MV-4-11 (cell line): ENCODE measurements around the gene KRTAP2-2.
A peak's percentile ranks its signal among the peaks of the same experiment; 100 is the strongest.

ENCODE experiments used
- DNase-seq: peaks from one replicate; lab custom pipeline; 2025; lab: John Stamatoyannopoulos, UW

KRTAP2-2 gene

GRCh38 chr17:41020336-41020735, 34.7 kb downstream of the KRTAP2-2 start:
- DNase-seq = no peak

- no peak for DNase-seq
Observed at GRCh38 chr17:41019415-41019814, 35.6 kb downstream of the KRTAP2-2 start.

GRCh38 chr17:41018541-41018940, 36.5 kb downstream of the KRTAP2-2 start:
- peak; percentile 10 for DNase-seq

GRCh38 chr17:41016578-41017215, 38.3 kb downstream of the KRTAP2-2 start:
- DNase-seq = no peak

GRCh38 chr17:41015454-41015853, 39.6 kb downstream of the KRTAP2-2 start:
- no peak for DNase-seq

GRCh38 chr17:41013606-41014005, 41.4 kb downstream of the KRTAP2-2 start:
- DNase-seq = no peak

- DNase-seq = no peak
Observed at GRCh38 chr17:41013181-41013580, 41.8 kb downstream of the KRTAP2-2 start.

GRCh38 chr17:41012326-41013120, 42.5 kb downstream of the KRTAP2-2 start:
- DNase-seq = no peak

GRCh38 chr17:41010441-41010840, 44.6 kb downstream of the KRTAP2-2 start:
- no peak for DNase-seq

- no peak for DNase-seq
Observed at GRCh38 chr17:41009936-41010335, 45.1 kb downstream of the KRTAP2-2 start.

GRCh38 chr17:41009301-41009760, 45.7 kb downstream of the KRTAP2-2 start:
- no peak for DNase-seq

GRCh38 chr17:41008811-41009210, 46.2 kb downstream of the KRTAP2-2 start, which contains the start of gene KRTAP3-1:
KRTAP3-1 (minus strand) TSS chr17:41009128; CDS start chr17:41009074, 54 bp downstream.
- no peak for DNase-seq
